Measurements from ENCODE around the gene ECHDC3.
"Not testable (repeated sequence)": the region's sequence is repeated elsewhere in the genome, so short reads cannot be mapped to it uniquely, and the experiment has no call there.

The ECHDC3 gene

GRCh38 chr10:11742009-11742778 is at the start of gene ECHDC3:
TSS of gene ECHDC3 (plus strand) at chr10:11742382. CDS start at chr10:11742577, 195 bp downstream.
- peak within 1 kb of the TSS; percentile 44 to 90 (median 66) for H3K4me3 ChIP-seq
- H3K27ac ChIP-seq = peak within 1 kb of the TSS in 20 of 21 experiments; percentile 25 to 90 (median 80)

DNA sequence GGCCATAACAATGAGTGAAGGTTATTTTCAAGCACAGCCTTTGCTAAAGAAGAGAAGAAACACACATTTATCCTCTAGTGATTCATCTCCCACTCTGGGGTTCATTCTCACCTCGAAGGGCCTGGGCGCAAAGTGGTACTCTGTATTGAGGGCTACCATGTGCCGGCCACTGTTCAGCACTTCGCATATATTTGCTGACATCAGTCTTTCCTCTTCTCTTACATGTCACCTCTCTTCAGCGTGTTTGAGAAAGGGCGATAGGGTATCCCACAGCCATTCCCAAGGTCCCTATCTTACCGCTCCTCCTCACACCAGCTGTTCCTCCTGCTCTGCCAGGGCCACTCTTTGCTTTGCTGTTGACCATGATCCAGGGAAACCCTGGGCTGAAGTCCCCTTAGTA is 48.8 kb upstream of the ECHDC3 start:
- no peak overlapping the region for H3K27ac ChIP-seq
- H3K4me3 ChIP-seq = no peak overlapping the region

- Histone ChIP-seq H3K27ac (no peak overlapping the region), H3K4me3 (no peak overlapping the region)
Measured at GRCh38 chr10:11695779-11696178, 46.4 kb upstream of the ECHDC3 start.

DNA sequence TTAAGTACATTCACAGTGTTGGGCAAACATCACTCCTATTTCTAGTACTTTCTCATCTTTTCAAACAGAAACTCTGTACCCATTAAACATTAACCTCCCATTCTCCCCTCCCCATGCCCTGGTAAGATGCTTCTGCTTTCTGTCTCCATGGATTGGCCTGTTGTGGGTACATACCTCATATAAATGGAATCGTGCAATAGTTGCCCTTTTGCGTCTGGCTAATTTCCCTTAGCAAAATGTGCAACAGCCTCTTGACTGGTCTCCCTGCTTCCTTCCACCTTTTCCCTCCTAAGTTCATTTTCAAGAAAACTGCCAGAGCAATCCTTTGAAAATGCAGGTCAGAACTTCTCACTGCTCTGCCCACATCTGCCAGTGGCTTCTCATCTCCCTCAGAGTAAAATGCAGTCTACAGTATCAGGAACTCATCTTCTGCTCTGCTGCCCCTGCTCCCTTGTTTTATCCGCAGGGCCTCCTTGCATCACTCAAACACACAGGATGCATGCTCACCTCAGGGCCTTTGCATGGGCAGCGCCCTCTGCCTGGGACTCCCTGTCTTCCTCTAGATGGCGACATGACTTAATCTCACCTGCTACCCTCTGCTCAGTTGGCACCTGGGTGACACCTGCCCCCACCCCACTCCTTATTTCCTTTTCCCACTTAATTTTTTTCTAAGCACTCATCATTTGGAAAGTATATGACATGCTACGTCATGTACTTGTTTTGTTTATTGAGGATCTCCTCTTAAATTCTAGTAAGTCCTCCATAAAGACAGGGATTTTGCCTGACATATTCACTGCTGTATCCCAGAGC is 44.3 kb upstream of the ECHDC3 start:
- Histone ChIP-seq H3K27ac (no peak overlapping the region), H3K4me3 (no peak overlapping the region)

GRCh38 chr10:11698691-11699549 is 43.3 kb upstream of the ECHDC3 start:
- no peak overlapping the region for H3K4me3 ChIP-seq
- H3K27ac ChIP-seq = no peak overlapping the region

GRCh38 chr10:11699550-11700097 is 42.6 kb upstream of the ECHDC3 start:
- Histone ChIP-seq H3K4me3 (no peak overlapping the region), H3K27ac (no peak overlapping the region)

DNA sequence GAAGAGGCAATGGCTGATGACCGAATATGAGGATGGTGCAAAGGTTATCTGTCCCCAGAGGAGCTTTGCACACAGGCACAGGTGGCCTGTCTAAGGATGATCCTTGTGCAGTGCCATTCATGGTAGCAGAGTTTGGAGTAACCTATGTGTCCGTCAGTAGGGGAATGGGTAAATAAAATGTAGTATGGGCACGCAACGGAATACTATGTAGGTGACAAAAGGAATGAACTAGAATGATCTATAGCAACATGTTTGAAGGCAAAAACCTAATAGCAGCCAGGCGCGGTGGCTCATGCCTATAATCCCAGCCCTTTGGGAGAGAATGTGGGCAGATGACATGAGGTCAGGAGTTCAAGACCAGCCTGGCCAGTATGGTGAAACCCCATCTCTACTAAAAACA is 41.6 kb upstream of the ECHDC3 start:
- Histone ChIP-seq H3K4me3 (no peak overlapping the region), H3K27ac (no peak overlapping the region)

- no peak overlapping the region for H3K4me3 ChIP-seq
- no peak overlapping the region for H3K27ac ChIP-seq
Measured at GRCh38 chr10:11701451-11702095, 40.6 kb upstream of the ECHDC3 start.

- Histone ChIP-seq H3K27ac (no peak overlapping the region), H3K4me3 (no peak overlapping the region)
Measured at GRCh38 chr10:11702264-11702663, 39.9 kb upstream of the ECHDC3 start.

DNA sequence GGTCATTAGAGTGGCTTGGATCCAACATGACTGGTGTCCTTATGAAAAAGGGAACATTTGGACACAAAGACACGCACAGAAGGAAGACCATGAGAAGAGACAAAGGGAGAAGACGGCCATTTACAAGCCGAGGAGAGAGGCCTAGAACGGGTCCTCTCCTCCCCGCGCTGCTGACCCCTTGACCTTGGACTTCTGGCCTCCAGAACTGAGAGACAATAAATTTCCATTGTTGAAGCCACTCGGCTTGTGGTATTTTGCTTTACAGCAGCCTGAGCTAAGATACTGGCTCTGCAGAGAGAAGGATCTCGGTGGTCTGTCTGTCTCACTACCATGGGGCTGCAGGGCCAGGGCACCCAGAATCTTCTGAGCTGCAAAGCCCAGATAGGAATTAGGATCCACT is 38.1 kb upstream of the ECHDC3 start:
- no peak overlapping the region for H3K4me3 ChIP-seq
- H3K27ac ChIP-seq = no peak overlapping the region

DNA sequence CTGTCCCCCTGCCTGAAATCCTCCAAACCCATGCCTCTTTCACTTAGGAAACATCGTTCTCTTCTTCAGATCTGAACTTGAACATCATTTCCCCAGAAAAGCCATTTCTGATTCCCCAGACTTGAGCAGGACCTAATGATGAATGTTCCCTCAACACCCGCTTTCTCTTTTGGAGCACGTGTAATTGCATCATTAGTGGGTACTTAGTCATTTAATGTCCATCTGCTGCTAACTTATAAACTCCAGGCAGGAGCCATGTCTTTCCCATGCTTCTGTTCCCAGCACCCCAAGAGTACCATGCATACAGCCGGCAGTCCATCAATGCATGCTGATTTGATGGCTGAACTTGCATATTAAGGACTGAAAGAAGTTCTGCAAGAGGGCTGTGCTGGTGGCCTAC is 36.5 kb upstream of the ECHDC3 start:
- Histone ChIP-seq H3K27ac (no peak overlapping the region), H3K4me3 (no peak overlapping the region)

GRCh38 chr10:11706895-11707567 is 35.2 kb upstream of the ECHDC3 start:
- Histone ChIP-seq H3K27ac (no peak overlapping the region), H3K4me3 (no peak overlapping the region)

DNA sequence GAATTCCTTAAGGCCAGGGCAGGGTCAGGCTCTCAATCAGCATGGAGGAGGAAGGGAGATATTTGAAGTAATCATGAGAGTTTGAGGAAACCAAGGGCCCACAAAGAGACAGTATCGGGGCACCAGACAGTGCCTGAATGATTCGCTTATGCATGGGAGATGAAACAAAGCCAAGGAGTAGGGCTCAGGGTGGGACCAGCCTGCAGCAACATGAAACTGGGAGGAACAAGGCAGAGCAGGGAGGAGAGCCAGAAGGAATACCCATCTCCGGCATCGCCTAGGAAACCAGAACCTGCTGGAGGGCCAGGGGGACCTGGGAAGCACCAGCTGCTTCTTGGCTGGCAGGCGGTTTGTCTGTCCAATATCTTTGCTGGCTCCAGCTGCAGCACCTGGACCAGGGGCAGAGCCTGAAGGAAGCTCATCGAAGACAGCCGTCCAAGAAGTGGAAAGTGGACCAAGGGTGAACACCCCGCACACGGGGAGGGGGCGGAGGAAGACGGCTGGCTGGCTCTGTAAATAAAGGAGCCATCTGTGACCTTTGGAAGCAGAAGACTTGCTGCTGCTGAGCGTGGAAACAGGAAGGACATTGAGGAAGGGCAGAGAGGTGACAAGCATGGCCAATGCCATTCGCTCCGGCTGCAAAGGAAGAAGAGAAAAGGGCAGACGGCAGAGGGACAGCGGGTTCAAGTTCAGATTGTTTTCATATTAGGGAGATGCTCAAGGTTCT is 34.4 kb upstream of the ECHDC3 start:
- Histone ChIP-seq H3K27ac (no peak overlapping the region), H3K4me3 (no peak overlapping the region)

DNA sequence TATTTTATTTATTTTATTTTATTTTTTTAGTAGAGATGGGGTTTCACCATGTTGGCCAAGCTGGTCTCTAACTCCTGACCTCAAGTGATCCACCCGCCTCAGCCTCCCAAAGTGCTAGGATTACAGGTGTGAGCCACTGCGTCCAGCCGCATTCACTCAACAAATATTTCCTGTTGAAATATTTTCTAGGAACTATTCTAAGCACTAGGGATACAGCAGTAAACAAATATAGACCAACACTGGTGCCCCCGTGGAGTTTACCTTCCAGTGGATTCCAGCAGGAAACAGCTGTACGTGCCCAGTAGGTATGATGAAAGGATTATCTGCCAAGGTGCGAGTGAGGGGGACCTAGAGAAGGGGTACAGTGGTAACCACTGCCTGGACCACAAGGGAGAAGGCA is 33.4 kb upstream of the ECHDC3 start:
- not testable (repeated sequence) for H3K4me3 ChIP-seq, H3K27ac ChIP-seq

DNA sequence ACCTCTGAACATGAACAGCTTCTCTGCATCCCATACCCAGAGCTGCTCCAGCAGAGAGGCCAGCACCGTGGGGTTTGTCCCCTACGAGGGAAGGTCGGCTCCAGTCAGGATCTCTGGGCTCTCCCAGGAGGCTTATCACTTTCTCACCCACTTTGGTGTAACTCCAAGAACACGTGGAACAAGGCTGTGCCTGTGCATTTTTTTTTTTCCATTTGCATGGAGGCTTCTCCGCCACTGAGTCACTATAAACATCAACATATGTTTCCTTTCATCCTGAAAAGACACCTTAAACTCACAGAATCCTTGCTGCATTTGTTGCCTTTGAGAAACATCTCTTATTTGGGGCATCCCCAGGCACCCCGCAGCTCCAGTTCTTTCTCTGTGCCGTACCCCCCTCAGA is 29.4 kb upstream of the ECHDC3 start:
- no peak overlapping the region for H3K4me3 ChIP-seq
- peak overlapping the region in 4 of 21 experiments; percentile 5 to 26 (median 14) for H3K27ac ChIP-seq

GRCh38 chr10:11713186-11713743 is 28.9 kb upstream of the ECHDC3 start:
- peak overlapping the region in 5 of 21 experiments; percentile 21 to 57 (median 34) for H3K27ac ChIP-seq
- no peak overlapping the region for H3K4me3 ChIP-seq

DNA sequence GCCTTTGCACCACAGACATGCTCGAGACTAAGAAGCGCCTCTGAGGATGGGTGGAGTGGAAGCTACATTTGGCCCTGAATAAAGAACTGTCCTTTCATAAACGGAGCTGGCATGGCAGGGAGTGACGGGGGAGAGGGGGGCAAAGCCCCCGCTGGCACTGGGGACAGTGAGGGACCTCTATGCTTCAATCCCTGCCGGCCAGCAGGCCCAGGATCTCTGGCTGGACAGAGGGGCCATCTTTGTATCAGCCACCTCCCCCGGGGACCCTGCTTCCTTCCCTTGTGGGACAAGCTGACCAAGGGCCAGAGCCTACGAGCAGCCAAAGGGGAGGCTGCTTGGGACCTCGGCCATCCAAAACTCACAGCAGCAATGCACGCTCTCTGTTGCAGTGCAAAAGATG is 28.2 kb upstream of the ECHDC3 start:
- no peak overlapping the region for H3K4me3 ChIP-seq
- peak overlapping the region in 6 of 21 experiments; percentile 28 to 57 (median 42) for H3K27ac ChIP-seq
